Mononuclear cell (primary cell): Measurements from ENCODE around the gene UPB1. TPM values are rescaled to one million over a fixed set of nuclear protein-coding genes. Genes with fewer than 3 reads are reported as not detected.
A peak's percentile ranks its signal among the peaks of the same experiment; 100 is the strongest.
"Not testable (repeated sequence)": the region's sequence is repeated elsewhere in the genome, so short reads cannot be mapped to it uniquely, and the experiment has no call there.

Experiments used
- H3K27me3 ChIP-seq: 2 replicates; pipeline ENCODE4 v1.6.0; 2011; ENCODE audit warnings: low read length, control low read depth; ENCODE audit not compliant: insufficient read depth
- H3K4me1 ChIP-seq: 2 replicates; pipeline ENCODE4 v1.5.1; 2011; ENCODE audit warnings: mild to moderate bottlenecking, low read length, control low read depth; ENCODE audit not compliant: insufficient read depth
- H3K4me3 ChIP-seq: 2 replicates; pipeline ENCODE4 v1.5.1; 2011; ENCODE audit warnings: mild to moderate bottlenecking, low read length, moderate library complexity
- H3K9me3 ChIP-seq: 2 replicates; pipeline ENCODE4 v1.5.1; 2011; ENCODE audit warnings: low read depth, mild to moderate bottlenecking, control low read depth, low read length
- total RNA-seq: library from RNA; depleted of rRNA; stranded (reverse); fragments of >200 nt; gene quantifications from one replicate; pipeline ENCODE4 v1.2.3, GENCODE V29; 2012

UPB1 gene
- total RNA-seq, 1 donor, result 3.6 TPM

DNA sequence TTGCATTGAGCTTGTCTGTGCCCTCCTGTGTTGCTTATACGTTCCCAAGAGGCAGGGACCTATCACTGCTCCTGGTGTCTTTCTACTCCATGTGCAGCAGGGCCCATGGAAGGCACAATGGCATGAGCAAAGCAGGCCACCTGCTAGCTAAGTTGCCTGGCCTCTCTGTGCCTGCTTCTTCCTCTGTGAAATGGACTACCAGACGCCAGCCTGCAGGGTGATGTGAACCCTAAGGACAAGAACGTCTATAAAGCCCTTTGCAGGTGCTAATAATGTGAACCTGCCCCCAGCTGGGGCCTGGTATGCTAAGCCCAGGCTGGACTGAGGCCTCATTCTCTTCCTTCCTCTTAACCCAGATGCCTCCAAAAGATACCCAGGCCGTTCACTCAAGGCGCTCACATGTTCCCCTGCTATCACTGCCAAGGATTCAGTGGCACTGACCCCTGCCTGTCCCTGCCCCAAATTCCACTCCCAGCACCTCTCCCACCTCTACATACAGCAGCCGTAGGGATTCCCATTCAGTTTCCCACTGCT is 55.8 kb downstream of the UPB1 start:
- Histone ChIP-seq H3K9me3 (no peaks in the 10 kb centered on the region), H3K4me1 (peaks cover 51% of the 10 kb centered on the region), H3K4me3 (no peak overlapping the region), H3K27me3 (no peaks in the 10 kb centered on the region)

DNA sequence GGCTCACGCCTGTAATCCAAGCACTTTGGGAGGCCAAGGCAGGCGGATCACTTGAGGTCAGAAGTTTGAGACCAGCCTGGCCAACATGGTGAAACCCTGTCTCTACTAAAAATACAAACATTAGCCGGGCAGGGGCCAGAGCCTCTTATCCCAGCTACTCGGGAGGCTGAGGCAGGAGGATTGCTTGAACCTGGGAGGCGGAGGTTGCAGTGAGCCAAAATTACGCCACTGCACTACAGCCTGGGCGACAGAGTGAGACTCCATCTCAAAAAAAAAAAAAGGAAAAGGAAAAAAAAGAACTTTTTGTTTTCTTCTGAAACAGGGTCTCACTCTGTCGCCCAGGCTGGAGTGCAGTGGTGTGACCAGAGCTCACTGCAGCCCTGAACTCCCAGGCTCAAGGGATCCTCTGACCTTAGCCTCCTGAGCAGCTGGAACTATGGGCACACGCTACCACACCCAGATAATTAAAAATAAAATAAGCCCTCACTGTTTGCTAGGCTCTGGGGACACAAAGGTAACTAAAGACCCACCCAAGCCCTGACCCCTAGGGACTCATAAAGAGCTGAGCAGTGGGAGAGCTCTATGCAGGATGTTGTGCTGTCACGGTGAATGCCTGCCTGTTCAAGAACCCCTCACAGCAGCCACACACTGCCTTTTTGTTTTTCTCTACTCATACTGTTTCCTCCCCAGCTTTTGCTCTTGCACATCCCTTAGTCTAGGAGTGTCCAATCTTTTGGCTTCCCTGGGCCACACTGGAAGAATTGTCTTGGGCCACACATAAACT is 57.6 kb downstream of the UPB1 start:
- peaks cover 68% of the 10 kb centered on the region for H3K4me1 ChIP-seq
- H3K27me3 ChIP-seq, H3K9me3 ChIP-seq, H3K4me3 ChIP-seq: not testable (repeated sequence)

DNA sequence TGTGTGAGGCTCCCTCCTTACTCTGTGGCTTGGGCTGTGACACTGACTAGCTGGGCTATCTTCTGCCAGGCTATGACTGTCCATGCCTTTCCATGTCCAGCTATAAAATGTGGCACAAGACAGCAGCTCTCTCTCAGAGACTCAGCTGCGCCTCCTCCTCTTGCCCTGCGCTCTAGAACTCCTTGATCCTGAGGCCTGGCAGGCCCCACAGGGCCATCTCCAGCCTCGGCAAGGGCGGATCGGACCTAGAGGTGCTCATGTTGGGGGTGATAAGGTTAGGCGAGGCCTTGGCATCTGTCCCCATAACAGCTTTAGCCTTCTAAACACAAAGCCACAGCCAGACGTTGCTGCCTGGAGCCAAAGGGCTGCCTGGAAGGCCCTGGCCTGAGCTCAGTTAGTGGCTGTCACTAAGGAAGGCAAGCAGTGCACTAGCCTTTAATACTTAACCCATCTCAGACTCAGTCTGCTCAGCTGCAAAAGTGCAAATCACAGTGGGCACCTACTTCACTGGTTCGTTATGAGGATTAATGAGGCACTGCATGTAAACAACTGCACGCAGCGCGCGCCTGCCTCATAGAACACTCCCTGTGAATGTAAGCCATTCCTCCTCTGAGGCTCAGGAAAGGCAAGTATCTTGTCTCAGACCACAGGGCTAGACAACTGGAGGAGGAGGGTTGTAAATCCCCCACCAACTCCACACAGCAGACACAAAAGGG is 58.6 kb downstream of the UPB1 start:
- Histone ChIP-seq H3K4me3 (peak overlapping the region; percentile 98), H3K27me3 (no peaks in the 10 kb centered on the region), H3K9me3 (no peaks in the 10 kb centered on the region), H3K4me1 (peaks cover 70% of the 10 kb centered on the region)

DNA sequence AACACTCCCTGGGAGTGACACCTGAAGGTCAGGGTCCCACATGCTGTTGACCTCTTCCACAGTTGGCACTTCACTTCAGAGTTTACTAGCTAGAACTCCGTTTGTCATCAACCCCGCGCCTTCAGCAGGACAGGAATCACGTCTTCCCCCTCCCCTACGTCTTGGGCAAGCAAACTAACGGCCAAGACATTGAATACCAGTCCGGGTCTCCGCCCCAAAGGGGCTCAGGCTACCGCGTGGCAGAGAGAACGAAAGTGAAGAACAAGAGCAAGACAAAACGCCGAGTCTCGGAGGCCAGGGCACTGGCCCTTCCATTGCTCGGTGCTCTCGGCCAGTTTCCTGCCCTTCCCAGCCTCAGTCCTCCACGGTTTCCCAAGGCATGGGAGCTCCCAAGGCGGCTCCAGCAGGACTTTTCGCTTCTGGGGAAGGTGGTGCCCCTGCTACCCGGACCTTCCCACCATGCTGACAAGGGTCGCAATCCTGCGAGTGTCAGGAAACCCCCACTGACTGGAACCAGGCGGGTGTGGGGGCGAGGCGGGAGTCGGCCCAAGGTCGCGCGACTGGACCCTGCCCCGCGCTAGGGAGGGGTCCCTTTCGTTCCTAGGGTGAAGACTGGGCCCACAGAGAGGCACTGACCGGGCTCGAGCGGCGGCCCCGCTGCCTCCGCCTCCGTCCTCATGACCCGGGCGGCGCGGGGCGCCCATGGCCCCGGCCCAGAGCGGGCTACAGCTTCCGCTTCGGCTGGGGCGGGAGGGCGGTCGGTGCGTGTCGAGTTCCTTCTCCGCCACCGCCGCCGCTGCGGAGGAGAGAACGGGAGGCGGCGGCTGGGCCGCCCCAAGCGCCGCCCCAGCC is 59.4 kb downstream of the UPB1 start, which contains the start of gene GUCD1:
GUCD1 (minus strand) TSS at position 826 of the 852 bp plus-strand sequence; CDS start at position 679, 147 bp downstream.
- Histone ChIP-seq H3K27me3 (no peaks in the 10 kb centered on the region), H3K4me1 (peaks cover 70% of the 10 kb centered on the region), H3K9me3 (no peaks in the 10 kb centered on the region), H3K4me3 (peak within 1 kb of the TSS; percentile 98)

DNA sequence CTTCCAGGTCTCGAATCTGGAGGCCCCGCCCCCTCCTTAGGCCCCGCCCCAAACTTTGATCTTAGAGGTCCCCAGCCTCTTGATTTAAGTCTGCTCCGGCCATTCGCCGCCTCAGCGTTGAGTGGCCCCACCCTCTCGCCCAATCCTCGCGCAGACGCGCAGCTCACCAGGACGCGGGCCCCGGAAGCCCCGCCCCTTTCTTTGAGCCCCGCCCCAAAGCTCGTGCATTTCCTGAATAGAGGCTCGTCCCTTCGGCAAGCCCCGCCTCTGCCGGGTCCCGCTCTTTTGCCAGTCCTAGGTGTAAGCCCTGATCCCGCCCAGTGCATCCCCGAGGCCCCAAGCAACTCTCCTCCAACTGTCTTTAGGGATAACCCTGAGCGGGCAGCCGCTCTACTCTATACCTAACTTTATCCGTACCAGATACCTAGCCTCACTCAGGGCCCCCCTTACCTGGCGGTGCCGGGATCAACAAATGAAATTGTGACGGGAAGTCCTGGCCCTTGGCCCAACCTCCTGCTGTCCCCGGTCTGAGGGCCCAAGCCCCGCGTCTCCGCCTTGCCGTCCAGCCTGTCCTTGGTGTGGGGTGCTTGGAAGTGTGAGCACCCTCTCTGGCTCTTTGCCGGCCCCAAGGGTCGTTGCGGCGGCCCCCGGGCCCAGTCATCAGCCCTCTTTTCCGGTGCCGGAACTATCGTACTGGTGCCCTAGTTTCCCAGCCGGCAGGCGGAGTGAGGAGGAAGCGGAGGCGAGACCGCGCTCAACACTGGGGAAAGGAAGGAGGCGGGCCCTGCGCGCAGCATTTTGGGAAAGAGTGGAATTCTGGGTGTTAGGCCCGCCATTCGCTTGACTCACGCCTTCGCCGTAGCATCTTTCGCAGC is 60.3 kb downstream of the UPB1 start, which contains the start of gene SNRPD3:
SNRPD3 (plus strand) TSS at position 835 of the 875 bp plus-strand sequence. CDS start 1,676 bp downstream, outside the sequence.
- H3K4me1 ChIP-seq, result peaks cover 64% of the 10 kb centered on the region
- H3K4me3 ChIP-seq, result peak within 1 kb of the TSS; percentile 98
- no peaks in the 10 kb centered on the region for H3K9me3 ChIP-seq
- no peaks in the 10 kb centered on the region for H3K27me3 ChIP-seq

DNA sequence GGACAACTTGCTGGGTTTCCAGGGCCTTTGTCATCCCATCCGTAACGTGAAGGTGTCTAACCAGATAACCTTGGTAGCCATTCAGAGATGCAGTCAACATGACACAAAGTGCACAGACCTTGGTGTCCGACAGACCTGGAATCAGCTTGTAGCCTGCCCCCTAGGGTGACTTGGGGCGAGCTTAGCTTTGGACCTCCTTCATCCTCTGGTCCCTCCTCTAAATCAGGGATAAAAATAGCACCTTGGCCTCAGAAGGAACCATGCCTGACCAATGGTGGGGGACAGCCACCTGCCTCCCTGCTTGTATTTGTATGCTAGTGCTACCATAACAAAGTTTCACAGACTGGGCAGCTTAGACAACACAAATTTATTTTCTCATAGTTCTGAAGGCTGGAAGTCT is 64.3 kb downstream of the UPB1 start:
- Histone ChIP-seq H3K4me1 (peaks cover 35% of the 10 kb centered on the region), H3K9me3 (no peaks in the 10 kb centered on the region), H3K27me3 (no peaks in the 10 kb centered on the region), H3K4me3 (no peak overlapping the region)

DNA sequence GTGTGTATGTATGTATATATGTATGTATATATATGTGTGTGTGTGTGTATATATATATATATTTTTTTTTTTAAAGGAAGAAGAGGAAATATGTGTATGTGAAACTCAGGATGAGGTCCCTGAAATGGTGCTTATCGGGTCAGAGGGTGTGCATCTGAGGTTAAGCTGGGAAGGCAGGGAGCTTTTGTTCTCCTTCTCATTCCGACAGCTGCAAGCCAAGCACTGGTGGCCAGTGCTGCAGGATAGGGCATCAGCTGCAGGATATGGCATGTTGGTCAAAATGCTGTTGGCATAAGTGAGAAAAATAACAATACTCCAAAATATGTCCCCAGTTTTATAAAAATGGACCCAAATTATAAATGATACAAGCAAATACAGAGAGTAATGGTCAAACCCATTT is 68.1 kb downstream of the UPB1 start:
- Histone ChIP-seq H3K9me3 (no peaks in the 10 kb centered on the region), H3K27me3 (no peaks in the 10 kb centered on the region), H3K4me1 (peaks cover 17% of the 10 kb centered on the region)

DNA sequence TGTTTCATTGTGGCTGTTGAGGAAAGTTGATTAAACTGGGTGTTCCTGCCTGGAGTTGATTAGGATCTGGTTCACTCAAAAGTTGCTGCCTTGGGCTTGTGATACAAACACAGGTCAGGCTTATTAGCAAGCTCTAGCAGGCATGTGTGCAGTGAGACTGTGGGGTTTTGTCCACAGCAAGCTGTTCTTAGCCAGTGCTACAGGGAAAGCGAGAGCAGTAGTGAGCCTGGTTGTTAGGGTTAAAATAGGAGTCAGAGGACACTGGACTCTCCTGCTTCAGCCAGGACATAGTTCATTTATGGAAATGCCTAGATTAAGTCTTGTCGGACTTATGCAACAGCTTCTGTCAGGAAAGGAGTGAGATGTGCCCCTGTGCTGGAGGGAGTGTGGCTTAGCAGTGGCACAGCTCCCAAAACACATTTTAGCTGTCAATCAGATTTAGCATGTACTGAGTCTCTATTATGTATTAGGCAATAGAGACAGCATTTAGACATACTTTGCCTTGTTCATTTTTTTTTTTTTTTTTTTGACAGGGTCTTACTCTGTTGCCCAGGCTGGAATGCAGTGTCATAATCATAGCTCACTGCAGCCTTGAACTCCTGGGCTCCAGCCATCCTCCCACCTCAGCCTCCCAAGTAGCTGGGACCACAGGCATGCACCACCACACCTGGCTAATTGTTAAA is 69.4 kb downstream of the UPB1 start:
- Histone ChIP-seq H3K27me3 (no peaks in the 10 kb centered on the region), H3K4me1 (peaks cover 14% of the 10 kb centered on the region), H3K4me3 (no peak overlapping the region), H3K9me3 (no peaks in the 10 kb centered on the region)

More for the DNA sequence above, 68.1 kb downstream of the UPB1 start:
- H3K4me3 ChIP-seq, result no peak overlapping the region

DNA sequence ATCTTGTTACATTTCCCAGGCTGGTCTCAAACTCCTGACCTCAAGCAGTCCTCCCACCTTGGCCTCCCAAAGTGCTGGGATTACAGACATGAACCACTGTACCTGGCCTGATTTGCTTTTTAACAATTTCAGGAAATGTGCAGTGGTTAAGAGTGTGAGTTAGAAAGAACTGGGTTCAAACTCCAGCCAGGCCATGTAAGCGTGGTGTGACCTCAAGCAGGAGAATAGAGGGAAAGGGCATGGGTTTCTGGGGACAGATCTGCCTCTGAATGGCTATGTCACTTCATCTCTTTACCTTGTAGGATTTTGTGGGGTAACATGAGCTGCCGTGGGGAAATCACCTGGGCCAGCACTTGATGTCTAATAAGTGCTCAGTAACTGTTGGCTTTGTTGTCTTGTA is 69.9 kb downstream of the UPB1 start:
- Histone ChIP-seq H3K27me3 (no peaks in the 10 kb centered on the region), H3K9me3 (no peaks in the 10 kb centered on the region), H3K4me1 (peaks cover 11% of the 10 kb centered on the region)

DNA sequence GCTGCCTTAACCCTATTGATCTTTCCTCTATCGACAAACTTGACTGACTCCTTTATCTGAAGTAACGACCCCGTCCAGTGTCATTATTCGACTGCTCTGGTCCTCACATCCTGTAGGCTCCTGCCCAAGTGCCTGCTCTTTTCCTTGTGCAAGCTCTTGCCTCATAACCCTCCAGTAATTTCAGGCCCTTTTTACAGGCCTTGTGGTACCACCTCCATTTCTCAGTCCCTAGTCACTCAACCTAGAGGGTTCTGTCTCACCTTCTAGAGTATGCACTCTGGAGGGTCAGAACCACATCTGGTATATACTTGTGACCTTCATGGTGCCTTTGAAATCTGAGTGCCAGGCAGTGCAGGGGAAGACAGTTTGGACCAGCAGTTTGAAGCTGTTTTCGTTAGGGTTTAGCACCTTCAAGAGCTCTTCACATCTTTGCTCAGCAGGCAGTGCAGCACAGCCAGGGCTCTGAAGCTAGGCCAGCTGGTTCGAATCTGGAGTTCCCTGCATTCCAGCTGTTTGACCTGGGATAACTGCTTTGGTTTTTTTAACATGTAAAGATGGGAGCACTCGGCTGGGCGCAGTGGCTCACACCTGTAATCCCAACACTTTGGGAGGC is 71.9 kb downstream of the UPB1 start:
- Histone ChIP-seq H3K4me3 (no peak overlapping the region), H3K27me3 (no peaks in the 10 kb centered on the region), H3K9me3 (no peaks in the 10 kb centered on the region), H3K4me1 (peaks cover 11% of the 10 kb centered on the region)

More for the DNA sequence above, 69.9 kb downstream of the UPB1 start:
- no peak overlapping the region for H3K4me3 ChIP-seq

DNA sequence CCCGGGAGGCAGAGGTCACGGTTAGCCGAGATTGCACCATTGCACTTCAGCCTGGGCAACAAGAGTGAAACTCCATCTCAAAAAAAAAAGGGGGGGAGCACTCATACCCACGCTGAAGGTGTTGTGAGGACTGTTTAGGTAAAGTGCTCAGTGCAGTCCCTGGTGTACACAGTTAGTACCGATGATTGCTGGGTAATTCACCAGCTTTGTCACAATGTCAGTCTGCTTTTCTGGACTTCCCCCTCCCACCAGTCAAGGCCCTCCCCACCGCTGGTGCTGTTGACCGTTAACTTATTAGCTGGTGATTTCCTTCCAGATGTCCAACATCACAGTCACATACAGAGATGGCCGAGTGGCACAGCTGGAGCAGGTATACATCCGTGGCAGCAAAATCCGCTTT is 72.5 kb downstream of the UPB1 start:
- Histone ChIP-seq H3K4me3 (no peak overlapping the region), H3K27me3 (no peaks in the 10 kb centered on the region), H3K4me1 (peaks cover 11% of the 10 kb centered on the region), H3K9me3 (no peaks in the 10 kb centered on the region)

DNA sequence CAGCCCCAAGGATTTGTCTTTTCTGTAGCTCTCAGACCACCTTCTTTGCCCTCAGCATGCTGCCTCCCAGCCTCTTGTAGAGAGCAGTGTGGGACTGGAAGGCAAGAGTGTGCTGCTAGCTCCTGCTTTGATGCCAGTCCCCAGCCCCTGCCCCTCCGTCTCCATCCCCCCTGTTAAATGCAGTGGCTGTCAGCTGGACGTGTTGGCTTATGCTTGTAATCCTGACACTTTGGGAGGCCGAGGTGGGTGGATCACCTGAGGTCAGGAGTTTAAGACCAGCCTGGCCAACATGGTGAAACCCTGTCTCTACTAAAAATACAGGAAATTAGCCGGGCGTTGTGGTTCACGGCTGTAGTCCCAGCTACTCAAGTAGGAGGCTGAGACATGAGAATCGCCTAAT is 76.1 kb downstream of the UPB1 start:
- H3K4me1 ChIP-seq, result no peaks in the 10 kb centered on the region
- no peak overlapping the region for H3K4me3 ChIP-seq
- H3K27me3 ChIP-seq, result no peaks in the 10 kb centered on the region
- H3K9me3 ChIP-seq, result no peaks in the 10 kb centered on the region

DNA sequence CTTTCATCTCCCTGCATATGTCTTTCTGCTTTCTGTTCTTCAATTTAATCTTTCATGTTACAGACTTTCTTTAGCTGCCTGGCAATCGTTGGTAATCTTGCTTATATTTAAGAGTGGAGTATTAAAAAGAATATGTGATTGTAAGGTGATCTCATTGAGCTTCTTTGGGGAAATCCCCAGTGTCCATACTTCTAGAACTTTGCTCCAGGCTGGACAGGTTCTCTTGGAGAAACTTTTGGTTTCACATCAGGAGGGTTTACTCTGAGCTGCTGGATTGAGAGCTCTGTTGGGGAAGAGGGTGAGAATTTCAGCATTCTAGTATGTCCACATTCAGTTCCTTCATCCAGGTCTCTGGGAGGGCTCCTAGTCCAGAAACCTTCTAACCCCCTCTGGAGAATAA is 81.6 kb downstream of the UPB1 start:
- H3K9me3 ChIP-seq, result no peaks in the 10 kb centered on the region
- H3K27me3 ChIP-seq, result no peaks in the 10 kb centered on the region
- no peaks in the 10 kb centered on the region for H3K4me1 ChIP-seq
- H3K4me3 ChIP-seq, result no peak overlapping the region
